Esophagus muscularis mucosa (tissue), 4 donors: ENCODE measurements around the gene NXT1. TPM values are rescaled to one million over a fixed set of nuclear protein-coding genes. Genes with fewer than 3 reads are reported as not detected.

Experiments
- DNase-seq: peaks from one replicate; pipeline ENCODE4 v3.0.0-alpha.2; 2017; ENCODE audit errors: extremely low spot score
- H3K27ac ChIP-seq, 4 donors: fragments of 200-600 bp; sonication (generic); replicated peaks in 1 of 4; 1 replicate in 3 of 4; 2 replicates in 1 of 4; pipeline ENCODE4 v1.5.1; 2016 to 2019; ENCODE audit warnings: mild to moderate bottlenecking in 1 of 4
- H3K27me3 ChIP-seq, 4 donors: fragments of 200-600 bp; sonication (generic); one replicate each; pipeline versions ENCODE4 v1.5.1 to v1.6.0; 2016 to 2019
- H3K36me3 ChIP-seq, 4 donors: fragments of 200-600 bp; sonication (generic); one replicate each; pipeline ENCODE4 v1.5.1; 2016 to 2019
- H3K4me1 ChIP-seq, 4 donors: fragments of 200-600 bp; sonication (generic); one replicate each; pipeline ENCODE4 v1.5.1; 2016 to 2019
- H3K4me3 ChIP-seq, 4 donors: fragments of 200-600 bp; sonication (generic); 1 replicate in 2 of 4; 2 replicates in 2 of 4; pipeline ENCODE4 v1.5.1; 2016 to 2019; ENCODE audit warnings: mild to moderate bottlenecking in 4 of 4, moderate library complexity in 1 of 4
- H3K9me3 ChIP-seq, 4 donors: fragments of 200-600 bp; sonication (generic); 1 replicate in 3 of 4; 2 replicates in 1 of 4; pipeline ENCODE4 v1.5.1; 2016 to 2019
- CTCF ChIP-seq, 3 experiments: fragments of 200-600 bp in 2 of 3; fragments of 450-650 bp in 1 of 3; sonication (generic) in 2 of 3; IDR thresholded peaks; one replicate each; pipeline ENCODE4 v1.5.1; 2017 to 2019; ENCODE audit warnings: antibody characterized with exemption in 3 of 3, mild to moderate bottlenecking in 2 of 3, moderate library complexity in 1 of 3
- EP300 ChIP-seq: sonication (generic); formaldehyde crosslinking; IDR thresholded peaks from one replicate; pipeline ENCODE4 v1.6.1; 2017; ENCODE audit warnings: antibody characterized with exemption
- POLR2A ChIP-seq: fragments of 450-650 bp; IDR thresholded peaks from one replicate; pipeline ENCODE4 v1.6.1; 2017; ENCODE audit warnings: antibody characterized with exemption, moderate library complexity, mild to moderate bottlenecking, low read depth
- POLR2AphosphoS5 ChIP-seq, 2 donors: sonication (generic); formaldehyde crosslinking; IDR thresholded peaks; one replicate each; pipeline ENCODE4 v1.6.1; 2017; ENCODE audit warnings: antibody characterized with exemption in 2 of 2
- WGBS: methylation state at CpG from one replicate; pipeline ENCODE4 v1.1.5; 2018; 5-methylcytosine and 5-hydroxymethylcytosine counted together
- intact Hi-C: fragments of 100-400 bp; cut with DNase I; formaldehyde crosslinking; loops from one replicate; pipeline ENCODE4 v1.15.1; 2023
- small RNA-seq, 3 donors: library from RNA; depleted of rRNA; stranded (forward); fragments of <200 nt; gene quantifications; one replicate each; pipeline ENCODE3, GENCODE V24; 2016
- total RNA-seq, 4 donors: library from RNA; depleted of rRNA; stranded (reverse); fragments of >200 nt; gene quantifications; one replicate each; pipeline versions ENCODE4 v1.1.0 to v1.2.1, GENCODE V29; 2016

The NXT1 gene
- total RNA-seq, 4 donors from 2014 or later = 19.5 to 59.0 (median 27.4) TPM

GRCh38 chr20:23401051-23401450 is 50.5 kb downstream of the NXT1 start:
- 93% methylated on average over 5 of the region's 5 CpGs for WGBS
- H3K9me3 ChIP-seq = no peaks in the 10 kb centered on the region
- H3K27ac ChIP-seq = no peak overlapping the region
- no peak for DNase-seq
- peaks cover 17 to 29% (median 25%) of the 10 kb centered on the region in 4 donors for H3K4me1 ChIP-seq
- TF ChIP-seq POLR2AphosphoS5 (IDR thresholded peaks at IDR 0.05) (no peak), EP300 (no peak), POLR2A (no peak), CTCF (IDR thresholded peaks at IDR 0.05) (no peak)
- H3K27me3 ChIP-seq = no peaks in the 10 kb centered on the region
- H3K36me3 ChIP-seq = peaks cover 0 to 22% (median 2%) of the 10 kb centered on the region in 4 donors
- H3K4me3 ChIP-seq = no peak overlapping the region
- intact Hi-C loops = no loop called here

- peaks cover 0 to 22% (median 2%) of the 10 kb centered on the region in 4 donors for H3K36me3 ChIP-seq
- intact Hi-C loops = no loop called here
- H3K4me3 ChIP-seq = no peak overlapping the region
- 41% methylated on average over 5 of the region's 5 CpGs for WGBS
- no peaks in the 10 kb centered on the region for H3K9me3 ChIP-seq
- H3K4me1 ChIP-seq = peaks cover 7 to 27% (median 24%) of the 10 kb centered on the region in 4 donors
- no peak for TF ChIP-seq POLR2AphosphoS5 (IDR thresholded peaks at IDR 0.05)
- no peak for TF ChIP-seq POLR2A
- TF ChIP-seq EP300 = no peak
- TF ChIP-seq CTCF (IDR thresholded peaks at IDR 0.05) = no peak
- no peaks in the 10 kb centered on the region for H3K27me3 ChIP-seq
- DNase-seq = no peak
- H3K27ac ChIP-seq = no peak overlapping the region
Observed at GRCh38 chr20:23403751-23404150, 53.2 kb downstream of the NXT1 start.

GRCh38 chr20:23404196-23404595 is 53.6 kb downstream of the NXT1 start:
- H3K27me3 ChIP-seq = no peaks in the 10 kb centered on the region
- no peak overlapping the region for H3K4me3 ChIP-seq
- H3K27ac ChIP-seq = no peak overlapping the region
- no peak for DNase-seq
- H3K9me3 ChIP-seq = no peaks in the 10 kb centered on the region
- TF ChIP-seq EP300 = no peak
- TF ChIP-seq POLR2AphosphoS5 (IDR thresholded peaks at IDR 0.05) = no peak
- TF ChIP-seq POLR2A = no peak
- TF ChIP-seq CTCF (IDR thresholded peaks at IDR 0.05) = no peak
- intact Hi-C loops = no loop called here
- H3K4me1 ChIP-seq = peaks cover 9 to 31% (median 26%) of the 10 kb centered on the region in 4 donors
- 62% methylated on average over 3 of the region's 3 CpGs for WGBS
- peaks cover 0 to 22% (median 2%) of the 10 kb centered on the region in 4 donors for H3K36me3 ChIP-seq

Small RNA genes lying within 50 kb of the gene (small RNA-seq; reads per million reads assigned to genes)
- gene RNA5SP479 = 0 reads per million in 3 donors

Other genes starting within 250 kb of the NXT1 start
- gene GZF1, start 11.4 kb downstream of the NXT1 start, total RNA-seq = 10 to 100 TPM; 10.4 to 22.8 (median 21.0) TPM
- gene NAPB, start 70.7 kb downstream of the NXT1 start, total RNA-seq = 10 to 100 TPM; 13.7 to 18.7 (median 15.2) TPM
- not detected for gene CSTL1, start 88.9 kb downstream of the NXT1 start, total RNA-seq
- gene CST11, start 102.1 kb downstream of the NXT1 start, total RNA-seq = not detected
- gene CST8, start 140.3 kb downstream of the NXT1 start, total RNA-seq = not detected
- not detected for gene CST9L, start 217.7 kb downstream of the NXT1 start, total RNA-seq